ENCODE results near the gene SMOC2.

SMOC2 gene

GRCh38 chr6:168671028-168671862, 230.3 kb downstream of the SMOC2 start:
- no peak overlapping the region for H3K27ac ChIP-seq (ENCODE audit: extremely low read depth, low read depth, low read length)
- TF ChIP-seq ZFP37 (tag by site-specific recombination; IDR thresholded peaks at IDR 0.05) (no peak), ZNF324 (tag by site-specific recombination; IDR thresholded peaks at IDR 0.05) (no peak), ZNF785 (tag by site-specific recombination; IDR thresholded peaks at IDR 0.05) (no peak), GLIS2 (tag by site-specific recombination; IDR thresholded peaks at IDR 0.05) (no peak), ZXDB (tag by site-specific recombination; IDR thresholded peaks at IDR 0.05) (no peak), ZNF274 (IDR thresholded peaks at IDR 0.05; ENCODE audit: low read length) (no peak), ZNF274 (tag by site-specific recombination; IDR thresholded peaks at IDR 0.05; ENCODE audit: borderline replicate concordance) (no peak), ZIC2 (tag by site-specific recombination; IDR thresholded peaks at IDR 0.05) (no peak)
- TF ChIP-seq, protein P1, sequence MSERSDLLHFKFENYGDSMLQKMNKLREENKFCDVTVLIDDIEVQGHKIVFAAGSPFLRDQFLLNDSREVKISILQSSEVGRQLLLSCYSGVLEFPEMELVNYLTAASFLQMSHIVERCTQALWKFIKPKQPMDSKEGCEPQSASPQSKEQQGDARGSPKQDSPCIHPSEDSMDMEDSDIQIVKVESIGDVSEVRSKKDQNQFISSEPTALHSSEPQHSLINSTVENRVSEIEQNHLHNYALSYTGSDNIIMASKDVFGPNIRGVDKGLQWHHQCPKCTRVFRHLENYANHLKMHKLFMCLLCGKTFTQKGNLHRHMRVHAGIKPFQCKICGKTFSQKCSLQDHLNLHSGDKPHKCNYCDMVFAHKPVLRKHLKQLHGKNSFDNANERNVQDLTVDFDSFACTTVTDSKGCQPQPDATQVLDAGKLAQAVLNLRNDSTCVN (tag by site-specific recombination; optimal IDR thresholded peaks at IDR 0.05), result no peak
- CTCF ChIA-PET, result no interaction called here

DNA sequence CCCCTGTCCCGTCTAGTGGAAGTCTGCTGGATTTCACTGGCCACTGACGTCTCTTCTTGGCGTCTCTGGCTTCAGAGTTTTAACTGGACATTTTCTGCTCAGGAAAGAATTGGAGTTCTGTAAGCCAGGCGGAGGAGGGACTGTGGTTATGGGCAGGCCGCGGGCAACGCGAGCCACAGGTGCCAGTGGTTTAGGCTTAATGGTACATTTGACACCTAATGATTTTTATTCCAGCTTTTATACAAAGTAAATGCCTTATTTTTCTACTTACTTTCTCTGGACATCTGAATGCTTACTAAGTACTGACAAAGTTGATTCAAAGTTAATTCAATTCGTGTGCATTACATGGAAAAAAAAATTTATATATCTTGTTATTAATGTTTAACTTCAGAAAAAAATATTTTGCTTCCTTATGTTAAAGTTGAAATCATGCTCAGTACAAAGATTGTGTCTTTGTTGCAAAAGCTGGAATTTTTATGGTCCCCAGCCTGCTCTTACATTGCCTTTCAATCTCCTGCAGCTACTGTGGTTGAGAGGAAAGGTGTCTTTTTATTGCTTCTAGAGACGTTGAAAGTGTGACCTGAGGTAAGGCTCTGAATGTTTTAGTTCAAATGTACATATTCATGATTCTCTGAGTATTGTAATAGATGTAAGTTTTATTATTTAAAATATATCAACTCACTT, 231.0 kb downstream of the SMOC2 start:
- Histone ChIP-seq H3K4me3 (ENCODE audit: low read depth, low read length) (no peak overlapping the region), H3K36me3 (ENCODE audit: control insufficient read depth in 2 of 2, insufficient read depth in 1 of 2, low read length in 2 of 2) (no peaks in the 10 kb centered on the region), H3K4me1 (ENCODE audit: control insufficient read depth, insufficient read depth, low read length) (no peaks in the 10 kb centered on the region), H3K9me3 (ENCODE audit: control insufficient read depth, insufficient read depth, low read depth, low read length) (no peaks in the 10 kb centered on the region), H3K27ac (ENCODE audit: extremely low read depth, low read depth, low read length) (no peak overlapping the region)
- POLR2A ChIA-PET, result no interaction called here
- no peak for TF ChIP-seq ZNF571 (tag by site-specific recombination; IDR thresholded peaks at IDR 0.05)
- TF ChIP-seq ZNF629 (tag by site-specific recombination; IDR thresholded peaks at IDR 0.05), result no peak
- TF ChIP-seq KLF1 (tag by site-specific recombination; IDR thresholded peaks at IDR 0.05), result no peak
- TF ChIP-seq, protein P2, sequence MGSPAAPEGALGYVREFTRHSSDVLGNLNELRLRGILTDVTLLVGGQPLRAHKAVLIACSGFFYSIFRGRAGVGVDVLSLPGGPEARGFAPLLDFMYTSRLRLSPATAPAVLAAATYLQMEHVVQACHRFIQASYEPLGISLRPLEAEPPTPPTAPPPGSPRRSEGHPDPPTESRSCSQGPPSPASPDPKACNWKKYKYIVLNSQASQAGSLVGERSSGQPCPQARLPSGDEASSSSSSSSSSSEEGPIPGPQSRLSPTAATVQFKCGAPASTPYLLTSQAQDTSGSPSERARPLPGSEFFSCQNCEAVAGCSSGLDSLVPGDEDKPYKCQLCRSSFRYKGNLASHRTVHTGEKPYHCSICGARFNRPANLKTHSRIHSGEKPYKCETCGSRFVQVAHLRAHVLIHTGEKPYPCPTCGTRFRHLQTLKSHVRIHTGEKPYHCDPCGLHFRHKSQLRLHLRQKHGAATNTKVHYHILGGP (tag by site-specific recombination; IDR thresholded peaks at IDR 0.05), result no peak
- TF ChIP-seq ZNF146 (tag by site-specific recombination; IDR thresholded peaks at IDR 0.05), result no peak
- TF ChIP-seq, protein P3, sequence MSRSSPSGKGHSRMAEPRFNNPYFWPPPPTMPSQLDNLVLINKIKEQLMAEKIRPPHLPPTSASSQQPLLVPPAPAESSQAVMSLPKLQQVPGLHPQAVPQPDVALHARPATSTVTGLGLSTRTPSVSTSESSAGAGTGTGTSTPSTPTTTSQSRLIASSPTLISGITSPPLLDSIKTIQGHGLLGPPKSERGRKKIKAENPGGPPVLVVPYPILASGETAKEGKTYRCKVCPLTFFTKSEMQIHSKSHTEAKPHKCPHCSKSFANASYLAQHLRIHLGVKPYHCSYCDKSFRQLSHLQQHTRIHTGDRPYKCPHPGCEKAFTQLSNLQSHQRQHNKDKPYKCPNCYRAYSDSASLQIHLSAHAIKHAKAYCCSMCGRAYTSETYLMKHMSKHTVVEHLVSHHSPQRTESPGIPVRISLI (tag by site-specific recombination; IDR thresholded peaks at IDR 0.05), result no peak
- TF ChIP-seq ZNF518A (tag by site-specific recombination; conservative IDR thresholded peaks at IDR 0.05; ENCODE audit: low read depth), result no peak
- TF ChIP-seq ZBTB6 (tag by site-specific recombination; IDR thresholded peaks at IDR 0.05), result no peak
- no peak for TF ChIP-seq YY1 (tag by site-specific recombination; IDR thresholded peaks at IDR 0.05)
- TF ChIP-seq ZSCAN16 (tag by site-specific recombination; IDR thresholded peaks at IDR 0.05), result no peak
- CTCF ChIA-PET, result no interaction called here

More at GRCh38 chr6:168671028-168671862, 230.3 kb downstream of the SMOC2 start:
- Histone ChIP-seq H3K4me3 (ENCODE audit: low read depth, low read length) (no peak overlapping the region), H3K4me1 (ENCODE audit: control insufficient read depth, insufficient read depth, low read length) (no peaks in the 10 kb centered on the region), H3K36me3 (ENCODE audit: control insufficient read depth in 2 of 2, insufficient read depth in 1 of 2, low read length in 2 of 2) (no peaks in the 10 kb centered on the region), H3K9me3 (ENCODE audit: control insufficient read depth, insufficient read depth, low read depth, low read length) (no peaks in the 10 kb centered on the region)
- POLR2A ChIA-PET, result no interaction called here

All from HEK293 (cell line).